Measurements from ENCODE around the gene URI1. TPM values are rescaled to one million over a fixed set of nuclear protein-coding genes. Genes with fewer than 3 reads are reported as not detected.

Gene URI1, protein sequence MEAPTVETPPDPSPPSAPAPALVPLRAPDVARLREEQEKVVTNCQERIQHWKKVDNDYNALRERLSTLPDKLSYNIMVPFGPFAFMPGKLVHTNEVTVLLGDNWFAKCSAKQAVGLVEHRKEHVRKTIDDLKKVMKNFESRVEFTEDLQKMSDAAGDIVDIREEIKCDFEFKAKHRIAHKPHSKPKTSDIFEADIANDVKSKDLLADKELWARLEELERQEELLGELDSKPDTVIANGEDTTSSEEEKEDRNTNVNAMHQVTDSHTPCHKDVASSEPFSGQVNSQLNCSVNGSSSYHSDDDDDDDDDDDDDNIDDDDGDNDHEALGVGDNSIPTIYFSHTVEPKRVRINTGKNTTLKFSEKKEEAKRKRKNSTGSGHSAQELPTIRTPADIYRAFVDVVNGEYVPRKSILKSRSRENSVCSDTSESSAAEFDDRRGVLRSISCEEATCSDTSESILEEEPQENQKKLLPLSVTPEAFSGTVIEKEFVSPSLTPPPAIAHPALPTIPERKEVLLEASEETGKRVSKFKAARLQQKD
- 10 to 100 TPM; 18.8 to 29.4 (median 22.2) TPM for total RNA-seq
- long read RNA-seq, partial matches to known transcripts: 0 of 1 reads
- long read RNA-seq, other reads (novel, unspliced or antisense): 1 of 1 reads

DNA sequence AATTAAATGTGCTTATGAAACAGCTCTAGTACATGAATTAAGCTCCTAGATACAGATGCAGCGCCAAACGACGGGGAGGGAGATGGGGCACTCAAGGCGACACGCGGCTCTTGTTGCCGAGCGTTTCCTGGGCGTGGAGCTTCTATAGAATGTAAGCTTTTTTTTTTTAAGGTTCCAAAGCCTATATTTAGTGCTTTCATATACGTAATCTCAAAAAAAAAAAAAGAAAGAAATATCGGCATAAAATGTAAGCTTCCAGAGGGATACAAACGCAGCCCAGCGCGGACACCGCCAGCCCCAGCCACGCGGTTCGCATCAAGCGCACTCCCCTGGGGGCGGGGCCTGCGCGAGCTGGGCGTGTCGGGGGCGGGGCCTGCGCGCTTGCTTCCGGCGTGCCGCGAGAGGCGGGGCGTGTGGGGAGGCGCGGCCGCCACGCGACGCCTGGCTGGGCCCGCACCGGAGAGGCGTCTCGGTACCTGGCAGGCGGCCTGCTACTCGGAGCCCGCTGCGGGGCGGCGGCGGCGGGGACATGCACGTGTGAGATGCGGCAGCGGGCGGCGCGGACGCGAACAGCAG, at the start of gene URI1:
TSS of gene URI1 (plus strand) at position 412 of the 576 bp plus-strand sequence. CDS start 309 bp downstream, outside the sequence.
- peaks cover 0 to 19% (median 3%) of the 10 kb centered on the region in 4 donors for H3K4me1 ChIP-seq
- intact Hi-C loops (cut with DNase I): no loop called here
- ATAC-seq (peak; percentile 98 to 99 (median 99)), DNase-seq (peak; percentile 92 to 95 (median 93))
- peak within 1 kb of the TSS in 1 of 3 donors; percentile 52 for H3K27ac ChIP-seq
- peak; percentile 65 for TF ChIP-seq POLR2A (IDR thresholded peaks at IDR 0.05)
- TF ChIP-seq, protein P1, sequence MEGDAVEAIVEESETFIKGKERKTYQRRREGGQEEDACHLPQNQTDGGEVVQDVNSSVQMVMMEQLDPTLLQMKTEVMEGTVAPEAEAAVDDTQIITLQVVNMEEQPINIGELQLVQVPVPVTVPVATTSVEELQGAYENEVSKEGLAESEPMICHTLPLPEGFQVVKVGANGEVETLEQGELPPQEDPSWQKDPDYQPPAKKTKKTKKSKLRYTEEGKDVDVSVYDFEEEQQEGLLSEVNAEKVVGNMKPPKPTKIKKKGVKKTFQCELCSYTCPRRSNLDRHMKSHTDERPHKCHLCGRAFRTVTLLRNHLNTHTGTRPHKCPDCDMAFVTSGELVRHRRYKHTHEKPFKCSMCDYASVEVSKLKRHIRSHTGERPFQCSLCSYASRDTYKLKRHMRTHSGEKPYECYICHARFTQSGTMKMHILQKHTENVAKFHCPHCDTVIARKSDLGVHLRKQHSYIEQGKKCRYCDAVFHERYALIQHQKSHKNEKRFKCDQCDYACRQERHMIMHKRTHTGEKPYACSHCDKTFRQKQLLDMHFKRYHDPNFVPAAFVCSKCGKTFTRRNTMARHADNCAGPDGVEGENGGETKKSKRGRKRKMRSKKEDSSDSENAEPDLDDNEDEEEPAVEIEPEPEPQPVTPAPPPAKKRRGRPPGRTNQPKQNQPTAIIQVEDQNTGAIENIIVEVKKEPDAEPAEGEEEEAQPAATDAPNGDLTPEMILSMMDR (IDR thresholded peaks at IDR 0.05): no peak
- no peaks in the 10 kb centered on the region for H3K9me3 ChIP-seq
- H3K36me3 ChIP-seq: no peaks in the 10 kb centered on the region
- H3K27me3 ChIP-seq: no peaks in the 10 kb centered on the region
- WGBS (ENCODE audit: insufficient coverage, low coverage, low lambda C conversion rate, missing lambda C conversion rate): 3% methylated on average over 33 of the region's 59 CpGs
- peak within 1 kb of the TSS; percentile 82 to 87 (median 86) for H3K4me3 ChIP-seq

DNA sequence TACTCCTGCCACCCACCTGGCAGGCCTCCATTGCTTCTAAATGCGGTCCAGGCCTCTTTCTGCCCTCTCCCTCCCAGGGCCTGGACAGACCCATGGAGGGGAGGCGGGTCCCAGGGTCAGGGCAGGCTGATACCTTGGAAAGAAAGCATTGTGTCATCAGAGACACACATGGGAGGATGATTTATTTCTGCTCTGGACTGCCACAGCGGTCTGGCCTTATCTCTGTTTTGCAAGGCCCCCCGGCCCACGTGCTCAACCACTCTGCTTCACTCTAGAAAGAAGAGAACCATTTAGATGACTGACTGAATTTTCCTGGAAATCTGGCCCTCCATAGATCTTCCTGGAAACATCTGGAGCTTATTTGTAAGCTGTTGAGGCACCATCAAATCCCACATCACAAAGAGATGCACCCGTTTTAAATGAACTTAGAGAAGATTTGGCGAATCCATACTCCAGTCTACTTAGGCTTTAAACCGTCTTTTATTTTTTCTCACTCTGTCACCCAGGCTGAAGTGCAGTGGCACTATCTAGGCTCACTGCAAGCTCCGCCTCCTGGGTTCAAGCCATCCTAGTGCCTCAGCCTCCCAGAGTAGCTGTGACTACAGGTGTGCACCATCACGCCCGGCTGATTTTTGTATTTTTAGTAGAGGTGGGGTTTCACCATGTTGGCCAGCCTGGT, 48.3 kb upstream of the URI1 start:
- no peak for ATAC-seq
- no peak overlapping the region for H3K27ac ChIP-seq
- no peaks in the 10 kb centered on the region for H3K9me3 ChIP-seq
- WGBS (ENCODE audit: insufficient coverage, low coverage, low lambda C conversion rate, missing lambda C conversion rate): 47% methylated on average over 6 of the region's 11 CpGs
- H3K36me3 ChIP-seq: no peaks in the 10 kb centered on the region
- DNase-seq: no peak
- no peaks in the 10 kb centered on the region for H3K4me1 ChIP-seq
- TF ChIP-seq POLR2A (IDR thresholded peaks at IDR 0.05): no peak
- TF ChIP-seq, protein P1 (IDR thresholded peaks at IDR 0.05): no peak
- no peak overlapping the region for H3K4me3 ChIP-seq
- no peaks in the 10 kb centered on the region for H3K27me3 ChIP-seq
- intact Hi-C loops (cut with DNase I): no loop called here

DNA sequence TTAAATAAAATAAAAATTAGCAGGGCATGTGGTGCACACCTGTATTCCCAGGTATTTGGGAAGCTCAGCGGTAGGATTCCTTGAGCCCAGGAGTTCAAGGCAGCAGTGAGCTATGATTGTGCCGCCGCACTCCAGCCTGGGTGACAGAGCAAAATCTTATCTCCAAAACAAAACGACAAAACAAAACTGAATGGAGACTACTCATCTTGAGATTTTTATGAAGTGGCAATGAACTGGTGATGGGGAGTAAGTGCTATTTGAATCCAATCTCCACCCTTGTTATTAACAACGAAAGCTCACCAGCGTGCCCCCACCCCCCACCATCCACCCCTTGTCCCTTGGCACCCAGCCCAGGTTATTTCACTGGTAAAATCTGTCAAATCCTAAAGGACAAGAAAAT, 45.2 kb upstream of the URI1 start:
- no peak for ATAC-seq
- Histone ChIP-seq H3K4me1 (no peaks in the 10 kb centered on the region), H3K9me3 (no peaks in the 10 kb centered on the region), H3K27ac (no peak overlapping the region), H3K4me3 (no peak overlapping the region), H3K27me3 (no peaks in the 10 kb centered on the region), H3K36me3 (no peaks in the 10 kb centered on the region)
- 65% methylated on average over 5 of the region's 6 CpGs for WGBS (ENCODE audit: insufficient coverage, low coverage, low lambda C conversion rate, missing lambda C conversion rate)
- intact Hi-C loops (cut with DNase I): no loop called here
- DNase-seq: no peak
- no peak for TF ChIP-seq POLR2A (IDR thresholded peaks at IDR 0.05)
- TF ChIP-seq, protein P1 (IDR thresholded peaks at IDR 0.05): no peak

DNA sequence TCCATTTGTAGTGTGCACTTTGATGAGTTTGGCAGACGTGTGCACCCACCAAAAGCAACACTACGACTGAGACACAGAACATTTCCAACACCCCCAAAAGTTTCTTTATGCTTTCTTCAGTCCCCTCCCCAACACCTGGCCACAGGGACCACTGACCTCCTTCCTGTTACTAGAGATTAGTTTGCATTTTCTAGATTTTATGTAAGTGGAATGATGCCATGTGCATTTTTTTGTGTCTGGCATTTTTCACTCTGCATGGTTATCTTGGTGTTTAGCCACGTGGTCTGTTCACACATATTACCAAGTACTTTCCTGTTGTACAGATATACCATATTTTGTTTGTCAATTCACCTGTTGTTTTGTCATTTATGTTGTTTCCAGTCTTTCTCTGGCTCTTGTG, 44.6 kb upstream of the URI1 start:
- DNase-seq (no peak), ATAC-seq (no peak)
- intact Hi-C loops (cut with DNase I): no loop called here
- no peaks in the 10 kb centered on the region for H3K4me1 ChIP-seq
- H3K4me3 ChIP-seq: no peak overlapping the region
- TF ChIP-seq, protein P1 (IDR thresholded peaks at IDR 0.05): no peak
- no peak for TF ChIP-seq POLR2A (IDR thresholded peaks at IDR 0.05)
- no peak overlapping the region for H3K27ac ChIP-seq
- no peaks in the 10 kb centered on the region for H3K9me3 ChIP-seq
- no peaks in the 10 kb centered on the region for H3K36me3 ChIP-seq
- H3K27me3 ChIP-seq: no peaks in the 10 kb centered on the region
- 28% methylated on average over 3 of the region's 3 CpGs for WGBS (ENCODE audit: insufficient coverage, low coverage, low lambda C conversion rate, missing lambda C conversion rate)
